Measurements from ENCODE around the gene AKR1C2. TPM values are rescaled to one million over a fixed set of nuclear protein-coding genes. Genes with fewer than 3 reads are reported as not detected.

AKR1C2 gene
- total RNA-seq, 2 donors from 2014 or later, result not detected

Other genes starting within 250 kb of the AKR1C2 start
- gene AKR1E2, start 177.7 kb downstream of the AKR1C2 start, total RNA-seq, result 1 to 10 TPM; 2.2 to 3.9 TPM
- gene AKR1C1, start 40.4 kb downstream of the AKR1C2 start, total RNA-seq, result 1 to 10 TPM in 1 of 2 donors, under 1 TPM in 1; 0.28 to 1.0 TPM
- gene AKR1C3, start 90.6 kb upstream of the AKR1C2 start, total RNA-seq, result 10 to 100 TPM in 1 of 2 donors, 1 to 10 TPM in 1; 3.8 to 37.0 TPM
- gene AKR1C8, start 181.3 kb upstream of the AKR1C2 start, total RNA-seq, result 1 to 10 TPM in 1 of 2 donors, under 1 TPM in 1; 0.38 to 1.3 TPM
- gene AKR1C4, start 193.0 kb upstream of the AKR1C2 start, total RNA-seq, result not detected